EH (cell line): Measurements from ENCODE around the gene NFATC1.
A peak's percentile ranks its signal among the peaks of the same experiment; 100 is the strongest.

Source experiments
- DNase-seq: peaks from one replicate; pipeline ENCODE4 v3.0.0-alpha.2; 2015; ENCODE audit warnings: low read depth

The NFATC1 gene

DNA sequence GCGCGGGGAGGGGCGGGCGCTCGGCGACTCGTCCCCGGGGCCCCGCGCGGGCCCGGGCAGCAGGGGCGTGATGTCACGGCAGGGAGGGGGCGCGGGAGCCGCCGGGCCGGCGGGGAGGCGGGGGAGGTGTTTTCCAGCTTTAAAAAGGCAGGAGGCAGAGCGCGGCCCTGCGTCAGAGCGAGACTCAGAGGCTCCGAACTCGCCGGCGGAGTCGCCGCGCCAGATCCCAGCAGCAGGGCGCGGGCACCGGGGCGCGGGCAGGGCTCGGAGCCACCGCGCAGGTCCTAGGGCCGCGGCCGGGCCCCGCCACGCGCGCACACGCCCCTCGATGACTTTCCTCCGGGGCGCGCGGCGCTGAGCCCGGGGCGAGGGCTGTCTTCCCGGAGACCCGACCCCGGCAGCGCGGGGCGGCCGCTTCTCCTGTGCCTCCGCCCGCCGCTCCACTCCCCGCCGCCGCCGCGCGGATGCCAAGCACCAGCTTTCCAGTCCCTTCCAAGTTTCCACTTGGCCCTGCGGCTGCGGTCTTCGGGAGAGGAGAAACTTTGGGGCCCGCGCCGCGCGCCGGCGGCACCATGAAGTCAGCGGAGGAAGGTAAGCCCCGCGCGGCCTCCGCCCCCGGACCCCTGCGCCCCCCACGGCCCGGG, at the start of gene NFATC1:
NFATC1 (plus strand) TSS at position 170 of the 644 bp plus-strand sequence; CDS start at position 465, 295 bp downstream.
- DNase-seq: peak; percentile 71

- no peak for DNase-seq
Measured at GRCh38 chr18:79345981-79346380, 49.7 kb upstream of the NFATC1 start.

GRCh38 chr18:79348066-79348465, 47.7 kb upstream of the NFATC1 start:
- no peak for DNase-seq

DNA sequence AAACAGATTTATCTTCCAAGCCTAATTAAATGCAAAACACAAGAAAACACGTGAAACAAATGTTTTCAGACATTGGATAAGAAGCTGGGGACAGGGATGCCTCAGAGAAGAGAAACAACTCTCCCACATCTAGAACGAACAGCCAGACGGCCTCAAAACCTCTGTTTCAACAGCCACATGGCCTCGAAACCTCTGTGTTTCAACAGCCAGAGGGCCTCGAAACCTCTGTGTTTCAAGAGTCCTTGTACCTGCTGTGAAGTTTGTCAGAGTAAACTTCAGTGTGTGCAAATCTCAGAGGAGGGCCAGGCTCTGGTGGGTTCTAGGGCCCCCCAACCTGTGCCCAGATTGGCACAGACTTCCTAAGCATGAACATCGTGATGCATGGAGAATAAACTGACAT, 43.3 kb upstream of the NFATC1 start:
- no peak for DNase-seq

DNA sequence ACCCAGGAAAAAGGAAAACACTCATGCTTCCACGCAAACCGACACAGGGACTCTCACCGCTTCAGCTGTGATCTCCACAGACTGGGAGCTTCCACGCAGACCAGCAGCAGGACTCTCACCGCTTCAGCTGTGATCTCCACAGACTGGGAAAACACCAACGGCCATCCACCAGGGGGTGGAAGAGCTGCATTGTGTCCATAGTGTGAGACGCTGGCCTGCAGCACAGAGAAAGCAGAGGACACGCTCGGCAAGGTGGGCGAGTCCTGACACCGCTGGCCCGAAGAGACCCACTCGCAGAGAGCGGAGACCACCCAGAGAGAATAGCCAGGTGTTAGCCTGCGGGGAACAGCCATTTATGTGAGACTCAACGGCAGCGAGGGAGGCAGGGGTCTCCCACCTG, 42.5 kb upstream of the NFATC1 start:
- DNase-seq: no peak

- DNase-seq: no peak
Measured at GRCh38 chr18:79354350-79354749, 41.4 kb upstream of the NFATC1 start.

DNA sequence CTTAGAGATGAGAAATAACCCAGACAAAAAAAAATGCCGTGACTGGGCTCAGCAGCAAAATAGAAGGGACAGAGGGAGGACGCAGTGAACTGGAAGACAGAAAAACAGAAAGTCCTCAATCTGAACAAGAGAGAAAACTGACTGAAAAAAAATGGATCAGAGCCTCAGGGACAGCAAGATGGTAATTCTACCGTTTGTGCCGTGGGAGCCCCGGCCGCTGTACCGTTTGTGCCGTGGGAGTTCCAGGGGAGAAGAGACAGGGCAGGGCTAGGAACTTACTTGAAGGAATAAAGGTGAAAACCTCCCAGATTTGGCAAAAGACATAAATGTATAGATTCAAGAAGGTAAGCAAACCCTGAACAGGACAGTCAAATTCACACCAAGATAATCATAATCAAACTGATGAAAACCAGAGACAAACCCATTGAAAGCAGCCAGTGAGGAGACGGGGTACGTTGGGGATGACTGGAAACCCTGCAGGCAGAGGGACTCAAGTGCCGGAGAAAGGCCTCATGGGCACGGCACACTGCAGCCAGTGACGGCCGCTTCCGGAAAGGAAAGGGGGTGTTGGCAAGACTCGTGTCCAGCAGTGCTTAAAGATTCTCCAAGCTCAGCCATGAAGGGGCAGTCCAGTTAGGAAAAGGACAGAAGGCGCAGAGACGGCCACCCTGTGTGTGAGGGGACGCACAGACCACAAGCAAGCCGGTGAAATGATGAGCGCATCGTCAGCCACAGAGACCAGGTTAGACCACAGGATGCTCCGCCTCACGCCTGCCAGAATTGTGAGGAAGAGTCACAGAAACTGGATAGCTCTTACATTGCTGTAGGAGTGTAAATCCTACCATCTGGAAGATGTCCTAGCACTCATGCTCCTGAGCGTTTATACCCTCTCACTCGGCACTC, 40.0 kb upstream of the NFATC1 start:
- DNase-seq: no peak

GRCh38 chr18:79356435-79356834, 39.3 kb upstream of the NFATC1 start:
- DNase-seq: no peak

DNA sequence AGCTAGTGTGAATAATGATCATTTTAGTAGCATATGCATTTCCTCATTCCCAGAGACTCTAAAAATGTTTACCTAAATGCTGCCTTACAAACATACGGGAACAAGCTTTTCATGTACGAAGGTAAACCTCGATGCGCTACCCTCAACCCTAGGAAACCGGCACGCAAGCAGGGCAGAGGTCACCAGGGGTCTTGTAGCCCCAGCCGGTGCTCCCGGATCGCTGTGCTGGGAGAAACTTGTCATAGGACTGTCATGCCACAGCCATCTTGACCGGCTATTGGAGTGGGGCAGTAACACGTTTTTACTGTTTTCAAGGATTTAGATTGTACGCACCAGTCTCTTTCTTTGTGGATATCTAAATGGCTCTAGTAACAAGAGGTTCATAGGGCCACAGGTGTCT, 34.8 kb upstream of the NFATC1 start:
- no peak for DNase-seq

- peak; percentile 55 for DNase-seq
Measured at GRCh38 chr18:79361766-79362522, 33.8 kb upstream of the NFATC1 start.

DNA sequence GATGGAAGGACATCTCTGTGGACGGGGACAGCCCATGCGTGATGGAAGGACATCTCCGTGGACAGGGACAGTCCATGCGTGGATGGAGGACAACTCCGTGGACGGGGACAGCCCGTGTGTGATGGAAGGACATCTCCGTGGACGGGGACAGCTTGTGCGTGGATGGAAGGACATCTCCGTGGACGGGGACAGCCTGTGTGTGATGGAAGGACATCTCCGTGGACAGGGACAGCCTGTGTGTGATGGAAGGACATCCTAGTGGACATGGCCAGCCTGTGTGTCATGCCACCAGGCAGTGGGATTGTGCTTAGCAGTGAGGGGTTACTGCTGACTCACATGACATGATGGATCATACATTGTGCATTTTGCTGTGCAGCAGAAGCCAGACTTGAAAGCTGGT, 30.0 kb upstream of the NFATC1 start:
- no peak for DNase-seq

DNA sequence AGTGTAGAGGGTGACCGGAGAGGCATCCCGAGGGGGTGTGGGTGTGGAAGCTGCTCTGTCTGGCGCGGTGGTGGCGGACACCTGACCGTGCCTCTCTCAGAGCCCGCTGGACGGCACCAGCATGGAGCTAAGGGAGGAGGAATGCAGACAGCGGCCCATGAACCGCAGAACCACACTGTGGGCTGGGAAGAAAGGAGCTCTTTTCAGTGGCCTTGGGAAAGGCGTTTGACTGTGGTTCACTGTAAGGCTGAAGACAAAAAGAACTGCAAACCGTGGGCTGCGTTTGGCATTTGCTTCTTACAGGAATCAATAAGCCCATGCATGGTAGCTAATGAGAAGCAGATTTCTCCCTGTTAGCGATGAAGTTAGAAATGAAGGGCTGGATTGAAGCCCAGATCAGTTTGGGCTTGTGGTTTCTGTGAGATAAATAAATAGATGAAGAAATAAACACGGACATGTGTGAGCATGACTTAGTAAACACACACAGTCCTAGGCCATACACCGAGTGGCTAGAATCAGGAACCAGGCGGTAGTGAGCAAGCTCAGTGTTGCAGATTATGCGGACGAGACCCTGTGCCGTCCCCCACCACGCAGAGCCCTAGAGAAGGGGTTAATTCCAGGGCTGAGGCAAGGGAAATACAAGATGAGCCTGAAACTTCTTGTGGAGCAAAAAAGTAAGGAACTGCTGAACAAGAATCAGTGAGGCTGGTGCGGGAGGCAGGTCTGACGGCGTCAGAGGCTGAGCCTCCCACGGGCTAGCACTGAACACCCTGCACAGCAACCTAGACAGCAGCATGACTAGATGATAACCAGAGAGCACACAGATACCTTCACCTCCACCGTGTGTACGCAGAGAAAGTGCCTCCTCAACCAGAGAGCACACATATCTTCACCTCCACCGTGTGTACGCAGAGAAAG, 29.3 kb upstream of the NFATC1 start:
- DNase-seq: peak; percentile 70

GRCh38 chr18:79367480-79367879, 28.2 kb upstream of the NFATC1 start:
- no peak for DNase-seq

- no peak for DNase-seq
Measured at GRCh38 chr18:79367989-79368388, 27.7 kb upstream of the NFATC1 start.

- no peak for DNase-seq
Measured at GRCh38 chr18:79368681-79369080, 27.0 kb upstream of the NFATC1 start.

- DNase-seq: no peak
Measured at GRCh38 chr18:79371561-79372121, 24.1 kb upstream of the NFATC1 start.

GRCh38 chr18:79372461-79372860, 23.3 kb upstream of the NFATC1 start:
- DNase-seq: no peak

- no peak for DNase-seq
Measured at GRCh38 chr18:79372991-79373390, 22.7 kb upstream of the NFATC1 start.

- DNase-seq: no peak
Measured at GRCh38 chr18:79373736-79374135, 22.0 kb upstream of the NFATC1 start.

DNA sequence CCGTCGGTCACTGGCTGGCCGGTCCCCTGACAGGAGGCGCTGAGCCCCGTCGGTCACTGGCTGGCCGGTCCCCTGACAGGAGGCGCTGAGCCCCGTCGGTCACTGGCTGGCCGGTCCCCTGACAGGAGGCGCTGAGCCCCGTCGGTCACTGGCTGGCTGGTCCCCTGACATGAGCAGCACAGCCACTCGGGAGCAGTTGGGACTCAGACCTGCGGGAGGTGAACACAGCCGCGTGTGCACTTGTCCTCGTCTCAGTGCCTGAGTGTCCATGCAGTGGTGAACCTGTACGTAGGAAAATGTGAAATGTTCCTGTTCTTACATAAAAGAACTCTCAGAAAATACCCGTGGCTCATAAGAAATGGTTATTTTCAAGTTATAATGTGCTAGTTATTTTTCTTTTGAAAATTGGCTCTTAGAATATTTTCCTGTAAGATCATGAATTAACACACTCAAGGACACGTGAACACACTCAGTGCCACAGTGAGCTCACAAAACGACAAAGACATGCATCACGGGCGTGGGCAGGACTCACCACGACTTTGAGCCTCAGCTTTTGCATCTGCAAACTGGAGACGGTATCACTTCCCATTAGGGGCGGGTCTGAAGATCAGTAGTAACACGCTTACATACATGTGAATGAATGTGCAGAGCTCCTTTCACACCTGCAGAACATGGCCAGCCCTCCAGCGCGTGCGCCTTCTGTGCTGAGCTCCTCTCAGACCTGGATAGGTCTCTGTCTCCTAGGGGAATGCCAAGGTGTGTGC, 21.1 kb upstream of the NFATC1 start:
- DNase-seq: no peak
